Progenitor cell of endocrine pancreas (in vitro differentiated cells): ENCODE results near the gene GALNS. TPM values are rescaled to one million over a fixed set of nuclear protein-coding genes. Genes with fewer than 3 reads are reported as not detected.
A peak's percentile ranks its signal among the peaks of the same experiment; 100 is the strongest.
"Not testable (repeated sequence)": the region's sequence is repeated elsewhere in the genome, so short reads cannot be mapped to it uniquely, and the experiment has no call there.

ENCODE experiments used
- DNase-seq: peaks from one replicate; pipeline ENCODE4 v3.0.0; 2021; ENCODE audit warnings: low spot score; ENCODE audit not compliant: unreplicated experiment
- H3K27ac Mint-ChIP-seq: 2 replicates; pipeline ENCODE4 v1.8.0; 2021; ENCODE audit warnings: mild to moderate bottlenecking, moderate library complexity, mixed read lengths
- H3K27me3 Mint-ChIP-seq: 2 replicates; pipeline ENCODE4 v1.8.0; 2021; ENCODE audit warnings: mixed read lengths
- H3K36me3 Mint-ChIP-seq: 2 replicates; pipeline ENCODE4 v1.8.0; 2022; ENCODE audit warnings: mixed read lengths; ENCODE audit not compliant: insufficient read depth
- H3K4me1 Mint-ChIP-seq: 2 replicates; pipeline ENCODE4 v1.8.0; 2021; ENCODE audit warnings: low read depth, mixed read lengths
- H3K4me3 Mint-ChIP-seq: 2 replicates; pipeline ENCODE4 v1.8.0; 2021; ENCODE audit warnings: low read depth, mild to moderate bottlenecking, moderate library complexity, mixed read lengths
- H3K9me3 Mint-ChIP-seq: 2 replicates; pipeline ENCODE4 v1.8.0; 2021; ENCODE audit warnings: low read depth, mixed read lengths
- CTCF ChIP-seq: fragments of 200-600 bp; sonication (generic); IDR thresholded peaks from one replicate; pipeline ENCODE4 v1.5.0; 2021; ENCODE audit warnings: antibody characterized with exemption, mild to moderate bottlenecking; ENCODE audit not compliant: unreplicated experiment
- total RNA-seq: library from RNA; stranded (reverse); gene quantifications from 2 replicates; pipeline ENCODE4 v1.2.1, GENCODE V29; 2021

GALNS gene
- total RNA-seq, 1 donor from 2014 or later, result 32.7 TPM

- no peak overlapping the region for H3K4me3 Mint-ChIP-seq
- DNase-seq, result no peak
Measured at GRCh38 chr16:88792668-88793250, 64.0 kb downstream of the GALNS start.

GRCh38 chr16:88792078-88792550, 64.6 kb downstream of the GALNS start:
- no peaks in the 10 kb centered on the region for H3K36me3 Mint-ChIP-seq
- TF ChIP-seq CTCF, result no peak
- no peaks in the 10 kb centered on the region for H3K9me3 Mint-ChIP-seq
- no peak for DNase-seq
- H3K27ac Mint-ChIP-seq, result no peak overlapping the region
- no peak overlapping the region for H3K4me3 Mint-ChIP-seq
- H3K27me3 Mint-ChIP-seq, result peaks cover 15% of the 10 kb centered on the region
- no peaks in the 10 kb centered on the region for H3K4me1 Mint-ChIP-seq

More at GRCh38 chr16:88792668-88793250, 64.0 kb downstream of the GALNS start:
- Mint-ChIP-seq H3K27ac (no peak overlapping the region), H3K27me3 (peaks cover 11% of the 10 kb centered on the region), H3K4me1 (no peaks in the 10 kb centered on the region), H3K9me3 (no peaks in the 10 kb centered on the region), H3K36me3 (no peaks in the 10 kb centered on the region)
- TF ChIP-seq CTCF, result no peak

GRCh38 chr16:88790312-88791211, 66.2 kb downstream of the GALNS start:
- H3K9me3 Mint-ChIP-seq, result no peaks in the 10 kb centered on the region

GRCh38 chr16:88789594-88789993, 67.2 kb downstream of the GALNS start:
- Mint-ChIP-seq H3K27ac (no peak overlapping the region), H3K27me3 (peaks cover 17% of the 10 kb centered on the region)

More at GRCh38 chr16:88790312-88791211, 66.2 kb downstream of the GALNS start:
- Mint-ChIP-seq H3K4me3 (no peak overlapping the region), H3K27me3 (peaks cover 17% of the 10 kb centered on the region), H3K4me1 (no peaks in the 10 kb centered on the region), H3K36me3 (no peaks in the 10 kb centered on the region), H3K27ac (peak overlapping the region; percentile 71)
- no peak for DNase-seq
- no peak for TF ChIP-seq CTCF

GRCh38 chr16:88788749-88789148, 68.0 kb downstream of the GALNS start:
- not testable (repeated sequence) for H3K4me1 Mint-ChIP-seq, H3K36me3 Mint-ChIP-seq, H3K27ac Mint-ChIP-seq, DNase-seq, H3K4me3 Mint-ChIP-seq, H3K9me3 Mint-ChIP-seq
- H3K27me3 Mint-ChIP-seq, result peaks cover 17% of the 10 kb centered on the region

More at GRCh38 chr16:88789594-88789993, 67.2 kb downstream of the GALNS start:
- TF ChIP-seq CTCF, result no peak
- Mint-ChIP-seq H3K36me3 (no peaks in the 10 kb centered on the region), H3K4me1 (no peaks in the 10 kb centered on the region), H3K9me3 (no peaks in the 10 kb centered on the region), H3K4me3 (no peak overlapping the region)
- DNase-seq, result no peak
